Loucy (cell line): ENCODE data around the gene SLC1A4.

Experiments used
- H2AFZ ChIP-seq: fragments of 200-600 bp; sonication (generic); 2 replicates; pipeline ENCODE4 v1.6.0; 2016; ENCODE audit warnings: antibody characterized with exemption, mild to moderate bottlenecking, low read length, moderate library complexity
- H3F3A ChIP-seq: fragments of 200-600 bp; 2 replicates; pipeline ENCODE4 v1.6.0; 2016; ENCODE audit warnings: antibody characterized with exemption, low read depth, mild to moderate bottlenecking
- H3K27me3 ChIP-seq: fragments of 200-600 bp; sonication (generic); 2 replicates; pipeline ENCODE4 v1.6.1; 2014; ENCODE audit warnings: low read length, mild to moderate bottlenecking; ENCODE audit not compliant: insufficient read depth, poor library complexity, severe bottlenecking
- H3K36me3 ChIP-seq: fragments of 200-600 bp; sonication (generic); 2 replicates; pipeline ENCODE4 v1.6.1; 2016; ENCODE audit warnings: low read length; ENCODE audit not compliant: insufficient read depth
- H3K4me1 ChIP-seq: fragments of 200-600 bp; sonication (generic); 2 replicates; pipeline ENCODE4 v1.5.1; 2014; ENCODE audit warnings: low read length, mild to moderate bottlenecking; ENCODE audit not compliant: insufficient read depth, poor library complexity, severe bottlenecking
- H3K4me2 ChIP-seq: fragments of 200-600 bp; sonication (generic); 2 replicates; pipeline ENCODE4 v1.6.0; 2014; ENCODE audit warnings: antibody characterized with exemption, low read length, low read depth, mild to moderate bottlenecking; ENCODE audit not compliant: poor library complexity, severe bottlenecking
- H3K4me3 ChIP-seq: fragments of 200-600 bp; sonication (generic); 2 replicates; pipeline ENCODE4 v1.5.1; 2014; ENCODE audit warnings: low read length, mild to moderate bottlenecking, mixed read lengths; ENCODE audit not compliant: poor library complexity, severe bottlenecking
- H3K79me2 ChIP-seq: fragments of 200-600 bp; sonication (generic); 2 replicates; pipeline ENCODE4 v1.6.1; 2014; ENCODE audit warnings: low read length; ENCODE audit not compliant: insufficient read depth
- H3K9ac ChIP-seq: fragments of 200-600 bp; sonication (generic); 2 replicates; pipeline ENCODE4 v1.6.0; 2014; ENCODE audit warnings: mild to moderate bottlenecking, low read depth, low read length, moderate library complexity; ENCODE audit not compliant: poor library complexity, severe bottlenecking
- H3K9me2 ChIP-seq: fragments of 200-600 bp; sonication (generic); replicated peaks from 2 replicates; pipeline ENCODE4 v1.6.1; 2016; ENCODE audit warnings: low read depth, low read length, mixed read lengths
- H3K9me3 ChIP-seq: fragments of 200-600 bp; sonication (generic); 2 replicates; pipeline ENCODE4 v1.6.1; 2014; ENCODE audit warnings: mild to moderate bottlenecking, antibody characterized with exemption, low read length, low read depth; ENCODE audit not compliant: insufficient read depth
- H4K20me1 ChIP-seq: fragments of 200-600 bp; sonication (generic); 2 replicates; pipeline ENCODE4 v1.6.0; 2014; ENCODE audit warnings: antibody characterized with exemption, low read length, mild to moderate bottlenecking; ENCODE audit not compliant: insufficient read depth, poor library complexity, severe bottlenecking
- CTCF ChIP-seq: fragments of 200-600 bp; sonication (generic); conservative IDR thresholded peaks from 2 replicates; pipeline ENCODE4 v1.5.1; 2014; ENCODE audit warnings: mild to moderate bottlenecking, antibody characterized with exemption, low read length
- EZH2phosphoT487 ChIP-seq: fragments of 200-600 bp; IDR thresholded peaks from 2 replicates; pipeline ENCODE4 v1.6.1; 2018; ENCODE audit warnings: antibody characterized with exemption, mild to moderate bottlenecking, moderate library complexity, borderline replicate concordance

Gene SLC1A4

GRCh38 chr2:64989126-64989981 is at the start of gene SLC1A4:
SLC1A4 (plus strand) TSS chr2:64989399; CDS start chr2:64989644, 245 bp downstream.
- H3K9me3 ChIP-seq: no peaks in the 10 kb centered on the region
- peaks cover 70% of the 10 kb centered on the region for H3K4me1 ChIP-seq
- H4K20me1 ChIP-seq: peaks cover 33% of the 10 kb centered on the region
- peak within 1 kb of the TSS; percentile 99 for H3K4me2 ChIP-seq
- peaks cover 55% of the 10 kb centered on the region for H3K79me2 ChIP-seq
- H3K9ac ChIP-seq: peak within 1 kb of the TSS; percentile 95
- no peaks in the 10 kb centered on the region for H3K36me3 ChIP-seq
- no peaks in the 10 kb centered on the region for H3K27me3 ChIP-seq
- peak within 1 kb of the TSS; percentile 86 for H3K4me3 ChIP-seq
- H3F3A ChIP-seq: no peaks in the 10 kb centered on the region
- H3K9me2 ChIP-seq: no peaks in the 10 kb centered on the region
- TF ChIP-seq CTCF (no peak), EZH2phosphoT487 (no peak)
- H2AFZ ChIP-seq: peak within 1 kb of the TSS; percentile 57

- no peak overlapping the region for H3K4me3 ChIP-seq
- peaks cover 56% of the 10 kb centered on the region for H3K4me1 ChIP-seq
- no peaks in the 10 kb centered on the region for H4K20me1 ChIP-seq
- H3K4me2 ChIP-seq: no peak overlapping the region
- no peaks in the 10 kb centered on the region for H3K27me3 ChIP-seq
- H3K36me3 ChIP-seq: no peaks in the 10 kb centered on the region; the same call in 1 of the 2 replicates
- no peaks in the 10 kb centered on the region for H3K9me3 ChIP-seq
- peaks cover 6% of the 10 kb centered on the region; the same call in 1 of the 2 replicates for H3K79me2 ChIP-seq
- H3F3A ChIP-seq: peaks cover 5% of the 10 kb centered on the region
- no peaks in the 10 kb centered on the region for H3K9me2 ChIP-seq
- no peak overlapping the region for H3K9ac ChIP-seq
- H2AFZ ChIP-seq: no peak overlapping the region
- no peak for TF ChIP-seq EZH2phosphoT487
- TF ChIP-seq CTCF: no peak
These were observed 48.1 kb upstream of the SLC1A4 start for GRCh38 chr2:64941143-64941542.

- H3K9me3 ChIP-seq: no peaks in the 10 kb centered on the region
- H3K9me2 ChIP-seq: no peaks in the 10 kb centered on the region
- H3K36me3 ChIP-seq: no peaks in the 10 kb centered on the region
- H4K20me1 ChIP-seq: no peaks in the 10 kb centered on the region
- H2AFZ ChIP-seq: no peak overlapping the region
- no peak overlapping the region for H3K4me2 ChIP-seq
- no peaks in the 10 kb centered on the region for H3K27me3 ChIP-seq
- no peak overlapping the region for H3K4me3 ChIP-seq
- H3K9ac ChIP-seq: peak overlapping the region; percentile 97
- peaks cover 10% of the 10 kb centered on the region; the same call in 1 of the 2 replicates for H3K79me2 ChIP-seq
- H3K4me1 ChIP-seq: peaks cover 62% of the 10 kb centered on the region
- H3F3A ChIP-seq: peaks cover 5% of the 10 kb centered on the region
- TF ChIP-seq EZH2phosphoT487 (no peak), CTCF (no peak)
These were observed 47.4 kb upstream of the SLC1A4 start for GRCh38 chr2:64941801-64942200.
